PFSK-1 (cell line): Measurements from ENCODE around the gene OR6C70.

ENCODE experiments used
- FOXP2 ChIP-seq: optimal IDR thresholded peaks from 2 replicates; pipeline ENCODE3; 2011; ENCODE audit warnings: borderline replicate concordance, control low read depth, inconsistent platforms; ENCODE audit not compliant: insufficient read depth; ENCODE audit errors: extremely low read length, extremely low read depth
- POLR2AphosphoS5 ChIP-seq: IDR thresholded peaks from 2 replicates; pipeline ENCODE4 v1.6.1; 2012; ENCODE audit warnings: low read depth, mild to moderate bottlenecking, control low read depth, low read length, moderate library complexity
- SIN3A ChIP-seq: IDR thresholded peaks from 2 replicates; pipeline ENCODE4 v1.6.1; 2012; ENCODE audit warnings: mild to moderate bottlenecking, low read length, moderate library complexity, borderline replicate concordance; ENCODE audit not compliant: insufficient read depth
- TAF1 ChIP-seq: IDR thresholded peaks from 2 replicates; pipeline ENCODE4 v1.6.1; 2012; ENCODE audit warnings: low read length, control low read depth, borderline replicate concordance; ENCODE audit not compliant: insufficient read depth
- TF ChIP-seq, protein P1 (sequence below), 2 experiments: IDR thresholded peaks; 2 replicates each; pipeline versions ENCODE4 v1.6.1 to v1.8.0; 2011 to 2012; ENCODE audit warnings: low read depth in 2 of 2, low read length in 2 of 2, control low read depth in 1 of 2, inconsistent platforms in 1 of 2, mild to moderate bottlenecking in 1 of 2, moderate library complexity in 1 of 2; ENCODE audit not compliant: insufficient read depth in 1 of 2

- no peak for TF ChIP-seq POLR2AphosphoS5
- TF ChIP-seq TAF1 = no peak
- TF ChIP-seq, protein P1, sequence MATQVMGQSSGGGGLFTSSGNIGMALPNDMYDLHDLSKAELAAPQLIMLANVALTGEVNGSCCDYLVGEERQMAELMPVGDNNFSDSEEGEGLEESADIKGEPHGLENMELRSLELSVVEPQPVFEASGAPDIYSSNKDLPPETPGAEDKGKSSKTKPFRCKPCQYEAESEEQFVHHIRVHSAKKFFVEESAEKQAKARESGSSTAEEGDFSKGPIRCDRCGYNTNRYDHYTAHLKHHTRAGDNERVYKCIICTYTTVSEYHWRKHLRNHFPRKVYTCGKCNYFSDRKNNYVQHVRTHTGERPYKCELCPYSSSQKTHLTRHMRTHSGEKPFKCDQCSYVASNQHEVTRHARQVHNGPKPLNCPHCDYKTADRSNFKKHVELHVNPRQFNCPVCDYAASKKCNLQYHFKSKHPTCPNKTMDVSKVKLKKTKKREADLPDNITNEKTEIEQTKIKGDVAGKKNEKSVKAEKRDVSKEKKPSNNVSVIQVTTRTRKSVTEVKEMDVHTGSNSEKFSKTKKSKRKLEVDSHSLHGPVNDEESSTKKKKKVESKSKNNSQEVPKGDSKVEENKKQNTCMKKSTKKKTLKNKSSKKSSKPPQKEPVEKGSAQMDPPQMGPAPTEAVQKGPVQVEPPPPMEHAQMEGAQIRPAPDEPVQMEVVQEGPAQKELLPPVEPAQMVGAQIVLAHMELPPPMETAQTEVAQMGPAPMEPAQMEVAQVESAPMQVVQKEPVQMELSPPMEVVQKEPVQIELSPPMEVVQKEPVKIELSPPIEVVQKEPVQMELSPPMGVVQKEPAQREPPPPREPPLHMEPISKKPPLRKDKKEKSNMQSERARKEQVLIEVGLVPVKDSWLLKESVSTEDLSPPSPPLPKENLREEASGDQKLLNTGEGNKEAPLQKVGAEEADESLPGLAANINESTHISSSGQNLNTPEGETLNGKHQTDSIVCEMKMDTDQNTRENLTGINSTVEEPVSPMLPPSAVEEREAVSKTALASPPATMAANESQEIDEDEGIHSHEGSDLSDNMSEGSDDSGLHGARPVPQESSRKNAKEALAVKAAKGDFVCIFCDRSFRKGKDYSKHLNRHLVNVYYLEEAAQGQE (IDR thresholded peaks at IDR 0.05; ENCODE audit: insufficient read depth in 1 of 2, low read depth in 2 of 2, low read length in 2 of 2) = no peak
- TF ChIP-seq SIN3A = no peak
- TF ChIP-seq FOXP2 = no peak
Measured at GRCh38 chr12:55446326-55446725, 23.6 kb downstream of the OR6C70 start.
